ENCODE data around the gene KDM5A. TPM values are rescaled to one million over a fixed set of nuclear protein-coding genes. Genes with fewer than 3 reads are reported as not detected.

The KDM5A gene
- total and polyA plus RNA-seq, 10 of the 15 experiments (the other 5 are each of a cell fraction or from before 2014, with no cell fraction given): 9.0 to 59.9 (median 27.7) TPM

- ATAC-seq (no peak), FAIRE-seq (no peak), DNase-seq (ENCODE audit: low read depth, low spot score) (no peak)
- Histone ChIP-seq H3K4me3 (no peak overlapping the region), H3K27me3 (replicated peaks in 1 of 2; ENCODE audit: control insufficient read depth in 2 of 2, insufficient read depth in 2 of 2, low read length in 1 of 2) (no peaks in the 10 kb centered on the region), H3K27ac (ENCODE audit: control insufficient read depth, insufficient read depth) (no peak overlapping the region), H3K4me2 (ENCODE audit: control insufficient read depth, insufficient read depth) (no peak overlapping the region), H3K9ac (ENCODE audit: control insufficient read depth, insufficient read depth, low read length) (no peak overlapping the region), H3K4me1 (ENCODE audit: control insufficient read depth, insufficient read depth, low read length) (no peaks in the 10 kb centered on the region), H2AFZ (ENCODE audit: control insufficient read depth, low read depth, low read length) (no peak overlapping the region), H3K9me3 (replicated peaks; ENCODE audit: control insufficient read depth, insufficient read depth, low read length) (peaks cover 8% of the 10 kb centered on the region), H3K79me2 (ENCODE audit: control insufficient read depth, insufficient read depth, low read length) (no peaks in the 10 kb centered on the region), H4K20me1 (ENCODE audit: control insufficient read depth, insufficient read depth) (no peaks in the 10 kb centered on the region), H3K36me3 (ENCODE audit: control insufficient read depth in 2 of 2, insufficient read depth in 2 of 2, low read length in 1 of 2) (peaks cover 5 to 27% of the 10 kb centered on the region in 2 experiments)
- RAD21 ChIA-PET (ENCODE audit: unreplicated experiment): no interaction called here
- CTCF ChIA-PET: no interaction called here
- TF ChIP-seq ZNF207 (IDR thresholded peaks at IDR 0.05; ENCODE audit: borderline replicate concordance) (no peak), POLR2AphosphoS2 (IDR thresholded peaks at IDR 0.05; ENCODE audit: low read depth, low read length) (no peak), HCFC1 (IDR thresholded peaks at IDR 0.05; ENCODE audit: low read length) (no peak), TCF7 (IDR thresholded peaks at IDR 0.05; ENCODE audit: borderline replicate concordance) (no peak), ZSCAN29 (IDR thresholded peaks at IDR 0.05) (no peak), DPF2 (IDR thresholded peaks at IDR 0.05) (no peak), NFYB (IDR thresholded peaks at IDR 0.05; ENCODE audit: insufficient read depth, low read depth, low read length) (no peak), SIX5 (IDR thresholded peaks at IDR 0.05; ENCODE audit: low read depth, low read length, severe bottlenecking) (no peak), IKZF1 (conservative IDR thresholded peaks at IDR 0.05) (no peak), ZNF384 (IDR thresholded peaks at IDR 0.05; ENCODE audit: borderline replicate concordance, low read depth, low read length) (no peak), ZZZ3 (IDR thresholded peaks at IDR 0.05; ENCODE audit: control insufficient read depth, insufficient read length, low read depth) (no peak), BACH1 (IDR thresholded peaks at IDR 0.05; ENCODE audit: borderline replicate concordance) (no peak), ZBTB4 (CRISPR knock-in tag; IDR thresholded peaks at IDR 0.05) (no peak), ZNF24 (IDR thresholded peaks at IDR 0.05) (no peak), BMI1 (IDR thresholded peaks at IDR 0.05; ENCODE audit: borderline replicate concordance) (no peak), IKZF2 (IDR thresholded peaks at IDR 0.05) (no peak), CTCF (IDR thresholded peaks at IDR 0.05 in 2 of 3, conservative IDR thresholded peaks at IDR 0.05 in 1 of 3; ENCODE audit: control insufficient read depth in 2 of 3, extremely low read depth in 1 of 3, insufficient read depth in 1 of 3, low read depth in 3 of 3, low read length in 3 of 3) (no peak), NR2F1 (conservative IDR thresholded peaks at IDR 0.05) (no peak), EP300 (IDR thresholded peaks at IDR 0.05; ENCODE audit: borderline replicate concordance in 1 of 2, control insufficient read depth in 1 of 2, low read depth in 2 of 2, low read length in 2 of 2) (no peak)
- POLR2A ChIA-PET: no interaction called here
- in situ Hi-C loops (cut with MboI) (no loop called here), intact Hi-C loops (cut with micrococcal nuclease; ENCODE audit: unreplicated experiment) (no loop called here)
- SMC1A ChIA-PET (ENCODE audit: uncharacterized antibody, unreplicated experiment): no interaction called here
- WGBS (ENCODE audit: insufficient coverage, insufficient replicate concordance, low lambda C conversion rate, missing lambda C conversion rate): 100% methylated on average over 2 of the region's 2 CpGs
- BruUV-seq (replicated peaks): no TSS peak
Measured at GRCh38 chr12:366820-367219, 22.3 kb downstream of the KDM5A start.
